Cortex of kidney (tissue), 1 donor: ENCODE measurements around the gene SYT1.
"Not testable (repeated sequence)": the region's sequence is repeated elsewhere in the genome, so short reads cannot be mapped to it uniquely, and the experiment has no call there.

Source experiments
- DNase-seq: peaks from one replicate; lab custom pipeline; 2025; lab: John Stamatoyannopoulos, UW

SYT1 gene

DNA sequence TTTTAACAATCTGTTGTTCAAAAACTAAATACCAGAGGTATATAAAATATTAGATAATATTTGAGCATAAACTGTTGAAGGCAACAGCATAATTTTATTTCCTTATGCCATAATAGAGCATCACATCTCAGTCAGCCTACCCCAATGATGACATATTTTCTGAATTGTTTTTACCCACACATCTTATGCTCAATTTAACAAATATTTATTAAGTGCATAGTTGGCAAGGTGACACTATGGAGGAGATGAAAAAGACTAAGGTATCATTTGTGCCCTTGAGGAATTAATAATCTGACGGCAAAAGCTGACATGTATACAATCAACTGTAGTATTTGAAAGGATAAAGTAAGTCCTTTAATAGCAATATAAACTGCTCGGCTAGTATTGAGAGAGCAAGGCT lies 102.4 kb downstream of the SYT1 start:
- DNase-seq: no peak

DNA sequence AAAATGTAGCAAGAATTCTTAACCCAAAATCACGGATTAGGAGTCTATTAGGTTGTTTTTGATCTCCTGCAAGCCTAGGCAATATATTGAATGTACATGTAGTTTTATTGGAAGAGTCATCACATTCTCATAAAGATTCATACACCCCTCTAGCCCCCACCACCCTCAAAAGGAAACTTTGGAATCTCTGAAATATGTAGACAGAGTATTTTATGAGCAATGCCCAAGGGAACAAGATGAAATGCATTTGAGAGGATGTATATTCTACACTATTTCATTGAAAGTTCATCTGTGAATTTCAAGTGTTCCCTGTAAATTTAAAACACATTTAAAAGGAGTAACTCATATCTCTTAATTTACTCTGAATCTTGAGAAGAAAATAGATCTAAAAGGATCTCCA lies 103.7 kb downstream of the SYT1 start:
- DNase-seq: no peak

DNA sequence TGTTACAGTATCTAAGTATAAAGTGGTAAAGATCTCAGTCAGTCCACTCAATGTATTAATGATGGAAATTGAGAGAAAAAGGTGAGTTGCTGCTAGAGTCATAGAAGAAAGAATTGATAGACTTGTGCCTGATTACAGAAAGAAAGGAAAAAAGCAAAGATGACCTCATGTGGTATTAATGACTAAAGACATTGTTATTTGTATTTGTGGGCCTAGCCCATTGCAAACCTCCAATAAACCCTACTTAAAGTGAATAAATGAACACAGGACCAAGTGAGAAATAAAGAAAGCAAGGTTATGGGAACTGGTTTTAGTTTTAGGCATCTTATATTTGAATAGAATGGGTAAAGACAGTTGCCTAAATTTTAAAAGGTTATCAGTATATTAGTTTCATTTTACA lies 105.5 kb downstream of the SYT1 start:
- DNase-seq: no peak

DNA sequence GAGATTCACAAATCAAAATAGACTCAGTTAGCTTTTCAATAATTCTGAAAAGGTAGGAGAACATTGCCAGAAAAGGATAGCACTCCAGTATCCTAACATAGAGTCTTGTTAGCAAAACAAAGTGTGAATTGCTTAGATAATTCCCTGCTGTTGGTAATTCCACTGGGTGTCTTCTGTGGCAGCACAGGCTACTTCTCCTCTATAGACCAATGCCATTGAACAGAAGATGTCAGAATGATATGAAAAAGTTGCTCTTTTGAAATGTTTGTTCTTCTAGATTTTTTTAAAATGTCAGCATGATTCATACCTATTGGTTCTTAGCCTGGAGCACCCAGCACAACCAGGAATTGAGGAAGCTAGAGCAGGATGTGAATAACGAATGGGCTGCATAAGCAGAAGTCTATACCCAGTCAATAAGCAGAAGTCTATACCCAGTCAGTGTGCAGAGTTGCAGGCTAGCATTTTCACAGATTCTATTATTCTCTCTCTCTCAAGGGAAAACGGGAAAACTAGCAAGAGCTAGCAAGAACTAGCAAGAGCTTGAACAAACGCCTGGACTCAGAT lies 112.8 kb downstream of the SYT1 start:
- DNase-seq: no peak

DNA sequence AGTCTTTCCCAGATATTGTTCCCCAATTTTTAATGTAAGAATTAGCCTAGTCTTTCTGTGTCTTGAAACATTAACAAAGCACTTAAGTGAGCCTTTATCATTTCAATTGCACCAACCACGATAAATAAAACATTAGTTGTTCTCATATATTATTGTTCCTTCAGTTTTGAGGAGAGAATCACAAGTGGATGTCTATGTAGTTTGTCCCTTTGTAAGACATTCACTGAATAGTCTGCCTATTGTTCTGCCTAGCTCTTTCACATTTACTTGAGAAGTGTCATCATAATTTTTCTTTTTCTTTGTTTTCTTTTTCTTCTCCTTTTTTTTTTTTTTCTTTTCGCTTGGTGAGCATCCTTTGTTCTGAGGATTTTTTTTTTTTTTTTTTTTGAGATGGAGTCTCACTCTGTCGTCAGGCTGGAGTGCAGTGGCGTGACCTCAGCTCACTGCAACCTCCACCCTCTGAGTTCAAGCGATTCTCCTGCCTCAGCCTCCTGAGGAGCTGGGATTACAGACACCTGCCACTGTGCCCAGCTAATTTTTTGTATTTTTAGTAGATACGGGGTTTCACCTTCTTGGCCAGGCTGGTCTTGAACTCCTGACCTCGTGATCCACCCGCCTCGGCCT lies 129.7 kb downstream of the SYT1 start:
- no peak for DNase-seq

DNA sequence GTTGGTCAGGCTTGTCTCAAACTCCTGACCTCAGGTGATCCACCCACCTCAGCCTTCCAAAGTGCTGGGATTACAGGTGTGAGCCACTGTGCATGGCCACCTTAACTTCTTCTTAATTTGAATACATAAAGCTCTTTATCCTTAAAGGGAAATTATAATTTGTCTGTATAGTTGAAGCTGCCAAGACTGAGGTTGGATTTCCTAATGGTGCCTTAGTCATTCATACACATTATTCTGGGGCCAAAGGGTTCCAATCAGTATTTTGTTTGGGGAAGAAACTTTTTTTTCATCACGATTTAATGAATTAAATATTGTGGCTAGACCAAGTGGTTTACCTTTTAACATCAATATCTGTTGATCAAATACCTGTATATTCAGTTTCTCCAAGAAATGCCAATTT lies 135.9 kb downstream of the SYT1 start:
- DNase-seq: no peak

DNA sequence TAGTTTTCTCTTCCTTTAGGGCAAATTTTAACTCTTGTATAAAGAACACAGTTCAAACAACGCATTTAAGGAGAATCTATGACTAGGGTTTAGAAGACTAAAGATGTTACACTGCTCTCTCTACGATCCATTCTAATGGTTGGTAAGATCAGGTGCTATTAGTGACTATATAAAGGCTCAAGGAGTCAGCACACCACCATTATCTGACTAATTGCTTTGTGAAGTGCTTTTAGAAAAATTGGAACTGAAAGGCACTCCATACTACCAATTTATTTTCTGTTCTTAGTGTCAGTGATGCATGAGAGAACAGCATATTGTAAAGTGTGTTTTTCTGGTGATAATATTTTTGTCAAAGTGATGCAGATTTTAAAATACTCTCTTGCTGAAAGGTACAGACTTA lies 136.8 kb downstream of the SYT1 start:
- DNase-seq: no peak

DNA sequence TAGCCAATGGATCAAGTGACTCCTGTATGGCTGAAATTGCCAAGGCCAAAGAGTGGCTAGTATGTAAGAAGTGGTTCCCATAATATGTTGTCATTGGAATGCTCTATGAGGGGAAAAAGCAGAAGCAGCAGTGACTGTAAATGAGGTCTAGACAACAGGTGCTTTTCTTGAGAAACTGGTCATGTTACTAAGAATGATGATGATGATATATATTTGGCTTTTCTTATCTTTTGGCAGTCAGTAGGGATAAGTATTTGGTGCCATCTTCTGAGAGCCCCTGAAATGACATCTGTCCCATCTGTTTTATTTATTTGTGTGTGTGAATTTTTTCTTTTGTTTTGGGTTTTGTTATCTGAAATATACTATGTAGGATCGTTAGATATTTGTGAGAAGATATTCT lies 141.7 kb downstream of the SYT1 start:
- no peak for DNase-seq

DNA sequence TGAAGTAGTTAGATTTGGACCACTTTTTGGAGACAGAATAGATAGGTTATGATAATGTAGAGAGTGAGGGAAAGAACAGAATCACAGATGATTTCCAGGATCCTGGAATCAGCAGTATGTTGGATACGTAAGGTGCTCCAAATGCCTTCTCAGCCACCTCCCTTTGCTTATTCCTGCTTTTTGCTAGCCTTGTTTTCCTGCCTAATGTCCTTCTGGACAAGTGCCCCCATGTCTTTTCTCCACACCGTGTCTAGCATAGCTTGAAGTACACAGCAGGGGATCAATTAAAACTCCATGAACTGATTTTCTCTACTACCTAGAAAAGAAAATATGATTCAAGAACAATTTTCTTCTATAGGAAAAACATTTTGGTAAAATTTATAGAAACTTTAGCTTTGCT lies 144.0 kb downstream of the SYT1 start:
- DNase-seq: no peak

DNA sequence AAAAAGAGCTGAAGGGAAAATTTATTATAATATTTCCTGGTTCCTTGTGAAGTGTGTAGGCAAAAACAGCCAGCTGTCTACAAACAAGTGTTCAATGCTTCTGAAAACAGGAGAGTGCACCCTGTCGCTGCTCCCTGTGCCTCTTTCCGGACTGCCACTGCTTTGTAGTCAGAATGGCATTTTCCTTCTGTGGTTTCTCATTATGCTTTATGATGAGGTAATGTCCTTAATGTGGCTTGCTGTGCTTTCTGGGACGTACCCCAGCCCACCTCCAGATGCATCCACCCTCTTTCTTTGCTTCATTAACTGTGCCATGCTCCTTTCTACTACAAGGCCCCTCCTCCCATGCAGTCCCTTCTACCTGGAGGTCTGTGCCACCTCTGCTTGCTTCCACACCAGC lies 148.1 kb downstream of the SYT1 start:
- no peak for DNase-seq

DNA sequence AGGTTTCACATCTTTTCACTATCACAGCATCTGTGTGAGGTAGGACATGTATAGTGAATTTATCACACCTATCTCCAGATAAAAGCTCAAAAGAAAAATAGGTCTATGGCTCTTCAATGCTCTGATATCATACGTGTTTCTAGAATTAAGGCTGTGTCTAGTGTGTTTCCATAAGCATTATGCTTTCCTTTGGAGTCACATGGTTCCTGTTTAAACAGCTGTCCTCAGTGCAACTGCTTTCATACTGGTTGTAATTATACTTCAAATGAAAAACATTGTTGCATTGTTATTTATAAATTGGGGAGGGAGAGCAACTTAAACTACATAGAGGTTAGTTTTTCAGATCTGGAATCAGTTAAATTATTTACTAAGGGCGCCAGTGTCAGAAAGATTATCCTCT lies 151.6 kb downstream of the SYT1 start:
- no peak for DNase-seq

DNA sequence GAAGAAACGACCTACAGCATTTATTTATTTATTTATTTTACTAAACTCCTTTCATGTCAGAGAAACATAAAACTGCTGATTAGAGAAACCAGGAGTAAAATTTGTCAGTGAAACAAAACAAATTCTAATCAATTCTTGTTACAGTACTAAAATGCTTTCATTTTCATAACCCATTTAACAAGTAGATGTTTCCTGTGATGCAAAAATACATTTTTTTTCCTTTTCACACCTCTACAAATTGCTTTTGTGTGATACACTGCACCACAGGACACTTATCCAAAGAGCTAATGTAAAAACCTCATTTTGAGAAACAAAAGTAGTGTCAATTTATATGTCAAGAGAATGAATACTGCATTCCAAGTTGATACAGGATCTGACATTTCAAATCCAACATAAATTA lies 155.1 kb downstream of the SYT1 start:
- no peak for DNase-seq

DNA sequence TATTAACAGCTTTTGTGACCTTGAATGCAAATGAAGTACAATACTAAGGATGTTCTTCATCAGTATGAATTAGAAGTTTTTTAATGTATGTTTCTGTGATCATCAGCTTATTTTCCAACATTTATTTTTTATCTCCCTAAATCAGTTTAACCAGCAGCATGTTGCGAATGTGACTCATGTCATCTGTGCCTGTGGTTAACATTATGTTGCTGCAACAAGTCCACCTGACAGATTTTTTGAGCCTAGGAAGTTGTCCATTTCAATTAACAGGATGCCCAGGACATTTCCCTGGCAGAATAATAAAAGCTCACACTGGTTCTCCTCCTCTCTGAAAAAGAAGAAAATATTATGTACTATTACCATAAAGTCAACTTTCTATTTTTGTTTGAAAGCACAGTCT lies 155.5 kb downstream of the SYT1 start:
- no peak for DNase-seq

DNA sequence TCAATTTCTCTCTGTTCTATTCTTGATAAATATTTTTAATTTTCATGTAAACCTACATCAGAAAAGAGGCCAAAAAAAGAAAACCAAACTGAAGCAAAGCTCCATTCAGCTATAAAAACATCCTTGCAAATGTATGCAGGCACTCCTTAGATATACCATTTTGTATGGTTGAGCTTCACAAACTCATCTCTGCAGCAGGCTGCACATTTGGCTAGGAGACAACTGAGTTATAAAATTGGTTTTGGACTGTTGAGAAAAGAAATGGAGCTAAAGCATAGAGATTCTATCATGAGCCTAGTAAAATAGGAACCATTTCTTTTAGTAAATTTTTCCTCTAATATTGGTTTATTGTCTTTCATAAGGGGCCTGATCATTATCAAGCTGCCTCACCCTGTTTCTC lies 156.4 kb downstream of the SYT1 start:
- no peak for DNase-seq

DNA sequence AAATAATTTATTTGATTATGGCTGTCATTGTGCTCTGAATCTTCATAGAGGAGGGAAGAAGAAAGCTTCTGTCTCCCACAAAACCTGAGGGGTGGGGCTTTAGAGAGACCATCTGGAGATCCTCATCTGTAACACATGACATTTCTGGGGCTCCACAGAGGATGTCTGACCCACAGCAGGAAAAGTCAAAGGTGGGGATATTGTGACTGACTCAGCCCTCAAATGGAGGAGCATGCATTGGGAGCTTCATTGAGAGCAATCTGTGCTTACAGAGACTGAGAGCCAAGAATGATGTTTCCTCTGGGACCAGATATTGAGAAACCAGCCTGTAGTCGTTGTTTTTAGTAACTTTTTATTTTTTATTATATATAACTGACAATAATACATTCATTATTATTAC lies 158.7 kb downstream of the SYT1 start:
- no peak for DNase-seq

DNA sequence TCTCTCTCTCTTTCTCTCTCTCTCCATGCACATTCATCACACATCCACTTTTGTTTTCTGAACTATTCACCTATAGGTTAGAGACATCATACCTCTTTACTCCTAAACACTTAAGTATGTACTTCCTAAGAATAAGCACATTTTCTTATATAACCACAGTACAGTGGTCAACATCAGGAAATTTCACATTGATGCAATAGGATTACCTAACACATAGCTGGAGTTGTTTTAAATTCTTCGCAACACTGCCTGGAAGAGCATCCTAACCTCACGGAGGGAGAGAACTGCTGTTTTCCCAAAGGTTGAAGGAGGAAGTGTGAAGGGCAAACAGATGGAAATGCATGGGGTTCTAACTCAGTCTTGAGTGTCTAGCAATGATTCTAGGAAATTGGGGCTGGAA lies 159.2 kb downstream of the SYT1 start:
- no peak for DNase-seq

DNA sequence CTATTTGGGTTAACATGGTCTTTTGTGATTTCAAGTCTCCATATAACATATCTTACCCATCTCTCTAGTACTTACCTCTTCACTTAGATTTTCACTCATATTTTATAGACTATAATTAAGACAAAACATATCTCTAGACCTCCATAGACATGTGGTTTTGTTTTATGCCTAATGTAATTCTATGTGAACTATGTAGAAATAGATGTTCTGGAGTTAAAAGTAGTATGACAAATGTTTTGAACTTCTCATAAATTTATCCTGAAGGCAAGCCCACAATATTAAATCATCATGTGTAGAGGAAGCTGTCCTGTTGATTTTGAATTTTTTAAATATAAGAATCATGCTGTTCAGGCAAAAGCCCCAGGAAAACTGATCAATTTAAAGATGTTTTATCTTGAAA lies 169.2 kb downstream of the SYT1 start:
- no peak for DNase-seq

DNA sequence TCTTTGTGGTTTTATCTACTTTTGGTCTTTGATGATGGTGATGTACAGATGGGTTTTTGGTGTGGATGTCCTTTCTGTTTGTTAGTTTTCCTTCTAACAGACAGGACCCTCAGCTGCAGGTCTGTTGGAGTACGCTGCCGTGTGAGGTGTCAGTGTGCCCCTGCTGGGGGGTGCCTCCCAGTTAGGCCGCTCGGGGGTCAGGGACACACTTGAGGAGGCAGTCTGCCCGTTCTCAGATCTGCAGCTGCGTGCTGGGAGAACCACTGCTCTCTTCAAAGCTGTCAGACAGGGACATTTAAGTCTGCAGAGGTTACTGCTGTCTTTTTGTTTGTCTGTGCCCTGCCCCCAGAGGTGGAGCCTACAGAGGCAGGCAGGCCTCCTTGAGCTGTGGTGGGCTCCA lies 180.2 kb downstream of the SYT1 start:
- not testable (repeated sequence) for DNase-seq

DNA sequence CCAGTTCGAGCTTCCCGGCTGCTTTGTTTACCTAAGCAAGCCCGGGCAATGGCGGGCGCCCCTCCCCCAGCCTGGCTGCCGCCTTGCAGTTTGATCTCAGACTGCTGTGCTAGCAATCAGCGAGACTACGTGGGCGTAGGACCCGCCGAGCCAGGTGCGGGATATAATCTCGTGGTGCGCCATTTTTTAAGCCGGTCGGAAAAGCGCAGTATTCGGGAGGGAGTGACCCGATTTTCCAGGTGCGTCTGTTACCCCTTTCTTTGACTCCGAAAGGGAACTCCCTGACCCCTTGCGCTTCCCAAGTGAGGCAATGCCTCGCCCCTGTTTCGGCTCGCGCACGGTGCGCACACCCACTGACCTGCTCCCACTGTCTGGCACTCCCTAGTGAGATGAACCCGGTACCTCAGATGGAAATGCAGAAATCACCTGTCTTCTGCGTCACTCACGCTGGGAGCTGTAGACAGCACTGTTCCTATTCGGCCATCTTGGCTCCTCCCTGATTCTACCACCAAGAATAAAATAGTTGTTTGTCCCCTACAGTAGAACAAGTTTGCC lies 180.7 kb downstream of the SYT1 start:
- DNase-seq: not testable (repeated sequence)

DNA sequence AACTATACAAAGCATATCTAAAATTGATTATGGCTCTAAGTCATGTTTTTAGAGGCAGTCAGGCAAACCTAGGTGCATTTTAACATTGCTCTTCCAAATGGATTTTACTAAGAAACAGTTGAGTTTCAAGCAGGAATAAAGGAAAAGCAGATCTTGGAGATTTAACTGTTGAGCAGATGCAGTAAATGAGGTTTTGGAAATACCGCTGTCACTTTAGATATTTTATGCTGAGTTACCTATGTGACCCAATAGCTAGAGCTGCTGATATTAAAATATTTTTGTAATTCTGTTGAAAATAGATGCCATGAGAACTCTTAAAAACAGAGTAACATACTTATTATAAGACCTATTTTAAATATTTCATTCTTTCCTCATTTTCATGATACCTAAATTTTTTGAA lies 181.4 kb downstream of the SYT1 start:
- no peak for DNase-seq

DNA sequence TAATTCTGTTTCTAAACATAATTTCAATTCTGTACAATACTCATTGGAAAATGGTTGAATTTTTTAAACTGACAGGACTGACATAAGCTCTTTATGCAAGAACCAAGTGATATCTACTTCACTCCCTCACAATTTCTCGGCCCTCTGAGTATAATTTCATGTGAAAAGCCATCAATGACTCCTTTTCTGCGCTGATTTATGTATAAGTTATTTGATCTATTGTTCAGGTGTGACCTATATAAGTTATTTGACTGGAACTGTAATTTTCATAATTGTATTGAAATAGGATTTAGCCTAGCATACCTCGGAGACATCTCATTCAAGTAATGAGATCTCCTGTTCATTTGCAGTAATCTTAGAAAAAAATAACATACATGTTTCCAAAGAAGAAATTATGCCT lies 184.4 kb downstream of the SYT1 start:
- no peak for DNase-seq

DNA sequence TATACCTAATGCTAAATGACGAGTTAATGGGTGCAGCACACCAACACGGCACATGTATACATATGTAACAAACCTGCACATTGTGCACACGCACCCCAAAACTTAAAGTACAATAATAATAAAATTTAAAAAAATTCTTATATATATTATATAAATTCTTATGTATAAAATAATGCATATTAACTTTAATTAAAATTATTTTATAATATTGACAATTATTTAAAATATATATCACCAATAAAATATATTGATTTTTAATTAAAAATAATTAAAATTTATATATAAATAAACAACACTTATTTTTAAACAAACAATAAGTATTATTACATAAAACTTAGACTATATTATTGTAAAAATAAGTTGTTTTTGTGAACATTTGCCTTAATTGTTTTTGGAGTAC lies 188.8 kb downstream of the SYT1 start:
- no peak for DNase-seq

DNA sequence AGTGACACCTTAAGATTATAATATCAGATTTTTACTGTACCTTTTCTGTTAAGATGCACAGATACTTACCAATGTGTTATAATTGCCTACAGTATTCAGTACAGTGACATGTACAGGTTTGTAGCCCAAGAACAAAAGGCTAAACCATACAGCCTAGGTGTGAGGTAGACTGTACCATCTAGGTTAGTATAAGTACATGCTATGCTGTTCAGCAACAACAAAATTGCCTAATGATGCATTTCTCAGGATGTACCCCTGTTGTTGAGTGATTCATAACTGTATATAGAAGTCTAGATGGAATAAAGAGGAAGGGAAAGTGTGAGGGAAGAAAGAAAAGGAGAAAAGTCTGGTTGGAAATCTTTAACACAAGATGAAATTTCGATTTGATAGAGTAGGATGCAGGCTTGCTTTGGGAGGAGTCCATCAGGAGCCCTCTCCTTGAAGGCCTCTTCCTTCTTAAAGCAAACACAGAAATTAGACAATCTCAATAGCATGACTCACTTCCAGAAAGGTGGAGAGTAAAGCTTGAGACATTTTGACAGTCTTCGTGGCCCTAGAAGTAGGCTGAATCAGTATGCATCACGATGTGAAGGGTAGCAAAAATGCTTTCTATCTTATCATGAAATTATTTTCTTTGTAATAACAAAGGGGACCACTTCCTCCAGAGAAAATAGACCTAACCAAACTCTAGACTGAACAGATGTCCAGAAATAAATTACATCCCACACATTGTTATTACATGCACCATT lies 191.5 kb downstream of the SYT1 start:
- DNase-seq: no peak

DNA sequence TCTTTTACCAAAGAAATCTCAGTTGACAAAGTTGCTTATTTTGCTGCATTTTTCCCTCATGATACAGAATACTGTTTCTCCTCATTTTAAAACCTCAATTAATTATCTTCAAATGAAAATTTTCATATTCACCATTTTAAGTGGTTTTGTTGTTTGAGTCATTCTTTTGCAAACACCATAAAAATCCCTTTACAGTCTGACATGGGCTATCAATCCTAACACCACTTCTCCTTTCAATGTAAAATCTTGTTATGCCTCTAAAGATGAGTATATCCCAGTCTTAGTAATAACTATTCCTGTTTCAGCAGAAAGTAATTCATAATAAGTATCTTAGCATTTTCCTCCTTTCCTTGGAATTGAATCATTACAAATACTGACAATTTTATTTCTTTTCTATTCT lies 192.2 kb downstream of the SYT1 start:
- no peak for DNase-seq
